IMR-90 (cell line): Measurements from ENCODE around the gene GPR142. TPM values are rescaled to one million over a fixed set of nuclear protein-coding genes. Genes with fewer than 3 reads are reported as not detected.

Experiments used
- ATAC-seq: fragments of 200-7000 bp; cut with Tn5 transposase; 2 replicates; pipeline ENCODE4 v1.9.1; 2020; ENCODE audit warnings: low read depth, mild to moderate bottlenecking, moderate library complexity
- BruUV-seq: library from RNA; stranded (reverse); fragments of 400-500 nt; replicated peaks from 2 replicates; lab custom pipeline; 2021; lab: Mats Ljungman, UMichigan
- CTCF ChIA-PET: fragments of 300-600 bp; formaldehyde crosslinking; extraction: SDS; loops from one replicate; lab custom pipeline; 2021; ENCODE audit warnings: antibody characterized with exemption; lab: Yijun Ruan, JAX
- POLR2A ChIA-PET: fragments of 300-600 bp; sonication (Branson Sonifier 250); formaldehyde crosslinking; loops from one replicate; lab custom pipeline; 2022; ENCODE audit warnings: antibody characterized with exemption; ENCODE audit not compliant: unreplicated experiment; lab: Charles Lee
- DNase-seq: peaks from one replicate; pipeline ENCODE4 v3.0.0; 2013
- H2AFZ ChIP-seq: replicated peaks from 2 replicates; pipeline ENCODE3; 2013; ENCODE audit warnings: low read length, mild to moderate bottlenecking; ENCODE audit not compliant: poor library complexity
- H2AK5ac ChIP-seq: 2 replicates; pipeline ENCODE4 v1.6.1; 2013; ENCODE audit warnings: low read depth, low read length, inconsistent platforms
- H2AK9ac ChIP-seq: replicated peaks from 2 replicates; pipeline ENCODE3; 2013; ENCODE audit warnings: mild to moderate bottlenecking, low read depth, low read length, moderate library complexity; ENCODE audit not compliant: poor library complexity
- H2BK120ac ChIP-seq: 2 replicates; pipeline ENCODE4 v1.6.1; 2013; ENCODE audit warnings: low read depth, low read length, inconsistent platforms
- H2BK15ac ChIP-seq: 3 replicates; pipeline ENCODE4 v1.6.1; 2013; ENCODE audit warnings: low read depth, low read length, inconsistent platforms
- H2BK20ac ChIP-seq: 2 replicates; pipeline ENCODE4 v1.6.1; 2013; ENCODE audit warnings: low read depth, mild to moderate bottlenecking, inconsistent platforms, low read length, moderate library complexity
- H2BK5ac ChIP-seq: 2 replicates; pipeline ENCODE4 v1.6.1; 2013; ENCODE audit warnings: mild to moderate bottlenecking, low read depth, low read length, inconsistent platforms; ENCODE audit not compliant: poor library complexity, severe bottlenecking
- H3K14ac ChIP-seq: replicated peaks from 2 replicates; pipeline ENCODE4 v1.6.1; 2013; ENCODE audit warnings: low read depth, low read length, inconsistent platforms
- H3K18ac ChIP-seq: 2 replicates; pipeline ENCODE4 v1.6.1; 2013; ENCODE audit warnings: low read depth, low read length, control low read depth
- H3K23ac ChIP-seq: 2 replicates; pipeline ENCODE4 v1.6.1; 2013; ENCODE audit warnings: low read depth, low read length, inconsistent platforms
- H3K27ac ChIP-seq: 2 replicates; pipeline ENCODE4 v1.5.1; 2013; ENCODE audit warnings: mild to moderate bottlenecking, control low read depth, low read length; ENCODE audit not compliant: insufficient read depth
- H3K27me3 ChIP-seq: 2 replicates; pipeline ENCODE4 v1.6.1; 2013; ENCODE audit warnings: low read length; ENCODE audit not compliant: control insufficient read depth, insufficient read depth
- H3K36me3 ChIP-seq: 2 replicates; pipeline ENCODE4 v1.6.1; 2013; ENCODE audit warnings: low read length, mixed read lengths; ENCODE audit not compliant: control insufficient read depth, insufficient read depth
- H3K4ac ChIP-seq: 2 replicates; pipeline ENCODE4 v1.6.1; 2013; ENCODE audit warnings: low read depth, low read length, inconsistent platforms
- H3K4me1 ChIP-seq: 2 replicates; pipeline ENCODE4 v1.6.1; 2013; ENCODE audit warnings: low read length, mixed read lengths; ENCODE audit not compliant: control insufficient read depth, insufficient read depth
- H3K4me2 ChIP-seq: 2 replicates; pipeline ENCODE4 v1.6.1; 2013; ENCODE audit warnings: low read depth, mild to moderate bottlenecking, control low read depth, low read length, moderate library complexity
- H3K4me3 ChIP-seq: 2 replicates; pipeline ENCODE4 v1.5.1; 2013; ENCODE audit warnings: low read depth, mild to moderate bottlenecking, control low read depth, low read length, moderate library complexity; ENCODE audit not compliant: insufficient read depth
- H3K56ac ChIP-seq: 2 replicates; pipeline ENCODE4 v1.6.1; 2013; ENCODE audit warnings: low read length, inconsistent platforms; ENCODE audit not compliant: insufficient read depth; ENCODE audit errors: extremely low read depth
- H3K79me1 ChIP-seq, 2 experiments: 2 replicates each; pipeline ENCODE4 v1.6.1; 2013; ENCODE audit warnings: low read length in 2 of 2, inconsistent platforms in 1 of 2, low read depth in 1 of 2
- H3K9ac ChIP-seq: 2 replicates; pipeline ENCODE4 v1.6.1; 2013; ENCODE audit warnings: low read depth, low read length, control low read depth
- H3K9me1 ChIP-seq: 2 replicates; pipeline ENCODE4 v1.6.1; 2013; ENCODE audit warnings: low read length, inconsistent platforms; ENCODE audit not compliant: insufficient read depth
- H3K9me3 ChIP-seq: 2 replicates; pipeline ENCODE4 v1.6.1; 2013; ENCODE audit warnings: low read length; ENCODE audit not compliant: control insufficient read depth, insufficient read depth
- H4K20me1 ChIP-seq: 2 replicates; pipeline ENCODE4 v1.6.1; 2013; ENCODE audit warnings: low read length, inconsistent platforms; ENCODE audit not compliant: insufficient read depth
- H4K5ac ChIP-seq: 2 replicates; pipeline ENCODE4 v1.6.1; 2013; ENCODE audit warnings: mild to moderate bottlenecking, low read depth, low read length, control low read depth
- H4K8ac ChIP-seq, 2 experiments: 2 replicates each; pipeline ENCODE4 v1.6.1; 2013; ENCODE audit warnings: low read depth in 2 of 2, low read length in 2 of 2, control low read depth in 1 of 2, inconsistent platforms in 1 of 2
- H4K91ac ChIP-seq: 2 replicates; pipeline ENCODE4 v1.6.1; 2013; ENCODE audit warnings: low read depth, low read length, inconsistent platforms; ENCODE audit not compliant: insufficient read depth
- FOS ChIP-seq: fragments of 150-350 bp; IDR thresholded peaks from 2 replicates; pipeline ENCODE4 v1.6.1; 2016; ENCODE audit warnings: low read depth, low read length
- RAD21 ChIP-seq: IDR thresholded peaks from 2 replicates; pipeline ENCODE4 v1.6.1; 2012; ENCODE audit warnings: low read length, improper control_type of control experiment
- WGBS, 2 experiments: methylation state at CpG; one replicate each; pipeline versions ENCODE4 v1.1.5 to v1.1.7; 2013; ENCODE audit warnings: missing lambda C conversion rate in 2 of 2; ENCODE audit not compliant: insufficient read length in 1 of 2; ENCODE audit errors: extremely low coverage in 2 of 2; 5-methylcytosine and 5-hydroxymethylcytosine counted together
- dilution Hi-C: fragments of 300-500 bp; cut with HindIII; formaldehyde crosslinking; loops from one replicate; pipeline ENCODE4 v1.14.3; 2018; ENCODE audit warnings: low sequenced_read_pairs; ENCODE audit not compliant: unreplicated experiment
- in situ Hi-C: fragments of 300-500 bp; cut with MboI; formaldehyde crosslinking; loops from 3 replicates; pipeline ENCODE4 v1.14.3; 2019; ENCODE audit warnings: low sequenced_read_pairs, inconsistent platforms, mixed read lengths
- intact Hi-C: fragments of 100-400 bp; cut with micrococcal nuclease; formaldehyde crosslinking; loops from 2 replicates; pipeline ENCODE4 v1.10.0; 2022
- polyA plus RNA-seq, 3 experiments: library from polyadenylated mRNA; depleted of rRNA; stranded (reverse); fragments of >200 nt; gene quantifications; 2 replicates each; pipeline ENCODE4 v1.2.3, GENCODE V29; 2012; ENCODE audit warnings: low replicate concordance in 1 of 3
- total RNA-seq: library from RNA; depleted of rRNA; stranded (reverse); fragments of >200 nt; gene quantifications from 2 replicates; pipeline ENCODE4 v1.2.3, GENCODE V29; 2012

Gene GPR142
- total and polyA plus RNA-seq, 2 of the 4 experiments (the other 2 are of a cell fraction) = not detected

DNA sequence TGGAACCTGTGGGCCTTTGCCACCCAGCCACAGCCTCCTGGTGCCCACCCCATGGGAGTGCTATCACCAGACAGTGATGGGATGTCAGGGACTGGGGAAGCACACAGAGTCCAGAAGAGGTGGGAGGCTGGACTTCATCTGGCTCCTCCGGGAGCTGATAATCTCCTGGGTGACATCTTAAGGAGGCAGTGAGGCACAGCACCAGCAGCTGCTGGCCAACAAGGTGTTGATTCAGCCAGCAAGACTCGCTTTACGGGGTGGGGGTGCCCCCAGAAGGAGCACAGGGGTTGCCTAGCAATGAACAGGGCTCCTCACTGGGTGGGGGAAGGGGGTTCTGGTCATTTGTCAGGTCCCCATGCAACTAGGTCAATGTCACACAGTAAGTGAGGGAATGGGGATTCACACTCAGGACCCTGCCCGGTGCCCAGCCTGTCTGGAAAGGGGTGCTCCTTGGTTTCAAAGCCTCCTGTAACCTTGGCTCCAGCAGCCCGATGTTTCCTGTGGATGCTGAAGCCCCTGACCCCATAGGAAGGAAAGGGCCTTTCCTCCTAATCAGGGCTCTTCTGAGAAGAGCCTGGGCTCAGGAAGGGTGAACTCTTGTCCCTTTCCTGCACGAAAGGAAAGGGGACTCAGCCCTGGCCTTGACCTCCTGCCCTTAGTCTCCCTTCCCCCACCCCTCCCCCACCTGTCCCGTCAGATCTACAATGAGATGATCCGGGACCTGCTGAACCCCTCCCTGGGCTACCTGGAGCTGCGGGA is 23.6 kb upstream of the GPR142 start:
- no peaks in the 10 kb centered on the region for H3K4me1 ChIP-seq
- H3K27me3 ChIP-seq = no peaks in the 10 kb centered on the region; the same call in 1 of the 2 replicates
- TF ChIP-seq FOS (no peak), RAD21 (no peak)
- no TSS peak for BruUV-seq
- WGBS, 2 experiments = no CpG with 5 or more reads among the region's 9 CpGs
- H4K20me1 ChIP-seq = no peaks in the 10 kb centered on the region
- H3K18ac ChIP-seq = no peak overlapping the region
- no peak overlapping the region for H2AK9ac ChIP-seq
- H3K4ac ChIP-seq = no peak overlapping the region
- H2BK120ac ChIP-seq = no peak overlapping the region
- no peak overlapping the region for H4K8ac ChIP-seq
- ATAC-seq = no peak
- intact Hi-C loops (no loop called here), in situ Hi-C loops (no loop called here), dilution Hi-C loops (no loop called here)
- no peak overlapping the region for H3K14ac ChIP-seq
- no peak overlapping the region for H3K9ac ChIP-seq
- no peak overlapping the region for H2BK20ac ChIP-seq
- H3K79me1 ChIP-seq = no peaks in the 10 kb centered on the region
- no peak overlapping the region for H2BK15ac ChIP-seq
- H3K4me2 ChIP-seq = no peak overlapping the region
- H3K56ac ChIP-seq = no peak overlapping the region
- no peaks in the 10 kb centered on the region for H3K9me1 ChIP-seq
- H3K27ac ChIP-seq = no peak overlapping the region
- H4K91ac ChIP-seq = no peak overlapping the region
- no peaks in the 10 kb centered on the region for H3K36me3 ChIP-seq
- DNase-seq = no peak
- H3K23ac ChIP-seq = no peak overlapping the region
- H3K9me3 ChIP-seq = no peaks in the 10 kb centered on the region
- no peak overlapping the region for H2BK5ac ChIP-seq
- H2AK5ac ChIP-seq = no peak overlapping the region
- H3K4me3 ChIP-seq = no peak overlapping the region
- ChIA-PET CTCF (no interaction called here), POLR2A (no interaction called here)
- no peak overlapping the region for H2AFZ ChIP-seq
- H4K5ac ChIP-seq = no peak overlapping the region
